Measurements from ENCODE around the gene HNMT.

GRCh38 chr2:137942833-137943677, 21.2 kb upstream of the HNMT start:
- TF ChIP-seq CTCF (conservative IDR thresholded peaks at IDR 0.05) (no peak), ZFX (IDR thresholded peaks at IDR 0.05) (no peak)
